ENCODE results near the gene LPAR5.
A peak's percentile ranks its signal among the peaks of the same experiment; 100 is the strongest.
"Not testable (repeated sequence)": the region's sequence is repeated elsewhere in the genome, so short reads cannot be mapped to it uniquely, and the experiment has no call there.

The LPAR5 gene

DNA sequence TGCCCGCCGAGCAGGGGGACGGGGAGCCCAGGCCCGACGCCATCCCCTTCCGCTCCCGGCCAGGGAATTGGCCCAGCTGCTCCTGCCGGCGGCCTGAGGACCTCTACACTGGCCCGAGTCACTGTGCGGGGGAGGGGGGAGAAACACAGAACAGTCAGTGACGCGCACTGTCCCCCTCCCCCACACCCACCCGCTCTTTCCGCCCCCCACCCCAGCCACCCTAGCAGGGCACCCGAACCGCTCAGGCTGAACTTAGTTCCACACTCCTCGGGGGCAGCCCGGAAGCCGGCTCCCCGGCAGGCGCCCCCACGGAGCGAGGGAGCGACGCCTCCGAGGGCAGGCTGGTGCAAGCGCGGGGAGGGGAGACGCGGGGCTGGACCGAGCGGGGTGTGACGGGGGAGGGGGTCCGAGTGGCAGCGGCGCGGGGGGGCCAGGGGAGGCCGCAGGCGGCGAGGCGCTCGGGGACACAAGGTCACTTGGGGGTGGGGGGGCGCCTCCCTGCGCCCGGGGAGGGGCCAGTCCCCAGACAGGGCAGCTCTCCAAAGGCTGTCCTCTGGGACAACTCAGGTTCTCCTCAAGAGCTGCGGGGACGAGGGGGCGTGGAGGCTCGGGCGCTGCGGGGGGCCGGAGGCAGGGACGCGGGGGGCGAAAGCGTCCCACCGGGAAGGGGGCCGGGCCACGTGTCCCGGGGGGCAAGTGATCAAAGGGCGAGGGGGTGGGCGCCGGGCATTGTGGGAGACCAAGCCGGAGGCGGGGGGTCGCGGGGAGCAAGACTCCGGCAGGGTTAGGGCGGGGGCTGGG, 29.2 kb downstream of the LPAR5 start:
- peak; percentile 57 to 63 for DNase-seq (ENCODE audit: low read depth in 2 of 2)

DNA sequence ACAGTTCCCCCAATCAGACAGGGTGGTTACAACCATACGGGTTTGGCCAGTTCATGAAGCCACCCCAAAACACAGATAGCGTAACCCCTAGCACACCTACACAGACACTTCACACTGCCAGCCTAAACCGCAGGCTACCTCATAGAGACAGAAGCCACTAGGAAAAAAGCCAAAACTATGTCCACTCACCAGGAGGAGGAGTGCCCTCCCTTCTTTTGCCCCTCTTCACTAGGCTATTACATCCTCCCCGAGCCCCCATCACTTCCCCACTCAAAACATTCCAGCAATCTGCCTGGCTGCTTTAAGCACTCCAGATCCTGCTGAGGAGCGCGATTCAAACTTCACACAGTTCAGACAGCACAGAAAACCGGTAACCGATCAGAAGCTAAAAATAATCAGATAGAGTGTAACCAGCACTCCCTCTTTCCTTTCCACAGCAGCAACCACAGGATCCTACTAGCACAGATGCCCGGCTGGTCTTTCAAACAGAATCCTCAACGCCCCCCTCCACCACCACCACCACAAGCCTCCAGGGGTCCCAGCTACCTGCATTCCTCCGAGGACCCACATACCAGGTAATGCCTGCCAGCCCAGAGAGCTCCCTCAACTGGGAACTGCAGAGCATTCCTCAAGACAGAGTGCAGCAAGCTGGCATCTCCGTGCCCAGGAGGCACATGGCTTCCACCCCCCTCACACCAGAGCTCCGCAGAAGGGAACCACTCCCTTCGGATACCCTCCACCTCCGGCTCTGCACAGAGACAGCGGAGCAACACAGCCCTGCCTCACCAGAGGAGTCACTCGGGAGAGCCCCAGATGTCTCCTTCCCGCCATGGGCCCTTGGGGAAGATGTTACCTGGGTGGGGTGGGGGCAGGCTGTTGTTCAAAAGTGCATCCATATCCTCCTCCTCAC, 30.1 kb downstream of the LPAR5 start:
- peak in 1 of 2 donors; percentile 27 for DNase-seq (ENCODE audit: low read depth in 2 of 2)

DNA sequence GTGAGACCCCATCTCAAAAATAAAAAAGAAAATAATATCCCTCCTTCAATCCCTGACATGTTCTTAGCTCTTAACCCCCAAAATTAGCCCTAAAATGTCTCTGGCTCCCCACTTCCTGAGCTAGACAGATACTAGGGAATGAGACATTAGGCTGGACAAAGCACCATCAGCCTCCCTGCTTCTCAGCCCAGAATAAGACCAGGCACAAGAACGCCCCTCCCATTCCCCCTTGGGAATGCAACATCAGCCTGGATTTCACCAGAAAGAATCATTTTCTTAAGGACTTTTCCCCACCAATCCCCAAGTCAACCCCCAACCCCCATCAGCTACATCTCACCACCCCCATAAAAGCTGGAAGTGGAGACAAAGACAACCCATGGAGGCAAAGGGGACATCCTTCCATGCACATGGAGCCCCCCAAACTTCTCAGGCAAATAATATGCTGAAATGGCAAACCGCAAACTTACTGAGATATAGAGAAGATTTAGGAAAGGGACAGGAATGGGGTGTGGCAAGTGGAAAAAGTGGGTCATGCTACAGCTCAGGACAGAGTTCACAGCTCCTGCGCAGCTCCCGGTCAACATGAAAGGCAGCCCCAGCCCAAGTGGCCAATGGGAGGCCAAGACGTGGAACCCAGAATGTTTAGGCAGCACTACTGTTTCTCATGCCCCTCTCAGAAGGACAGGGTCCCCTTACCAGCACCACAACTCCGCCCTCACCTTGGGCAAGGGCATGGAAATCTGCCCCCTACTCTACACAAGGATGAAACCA, 31.3 kb downstream of the LPAR5 start:
- no peak for DNase-seq (ENCODE audit: low read depth in 2 of 2)

DNA sequence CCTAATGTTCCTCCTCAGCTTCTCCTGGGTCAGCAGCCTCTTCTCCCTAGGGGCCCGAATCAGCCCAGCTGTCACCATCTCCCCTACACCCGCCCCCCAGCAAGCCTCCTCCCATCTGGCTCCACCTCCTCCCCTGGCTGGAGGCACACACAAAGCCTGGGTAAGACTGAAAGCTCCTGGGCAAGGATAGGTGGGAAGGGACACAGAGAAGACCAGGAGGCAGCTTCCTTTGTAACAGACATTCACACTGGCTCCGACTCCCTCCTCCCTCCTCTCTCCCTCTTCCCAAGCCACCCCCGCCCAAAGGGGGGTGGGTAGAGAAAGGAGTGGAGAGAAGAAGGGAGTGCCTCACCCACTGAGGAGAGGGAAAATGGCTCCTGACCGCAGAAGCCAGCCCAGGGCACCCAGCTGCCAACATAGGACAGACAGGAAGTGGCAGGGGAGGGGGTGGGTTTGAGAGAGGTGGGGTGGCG, 32.6 kb downstream of the LPAR5 start:
- DNase-seq (ENCODE audit: low read depth in 2 of 2) = no peak

DNA sequence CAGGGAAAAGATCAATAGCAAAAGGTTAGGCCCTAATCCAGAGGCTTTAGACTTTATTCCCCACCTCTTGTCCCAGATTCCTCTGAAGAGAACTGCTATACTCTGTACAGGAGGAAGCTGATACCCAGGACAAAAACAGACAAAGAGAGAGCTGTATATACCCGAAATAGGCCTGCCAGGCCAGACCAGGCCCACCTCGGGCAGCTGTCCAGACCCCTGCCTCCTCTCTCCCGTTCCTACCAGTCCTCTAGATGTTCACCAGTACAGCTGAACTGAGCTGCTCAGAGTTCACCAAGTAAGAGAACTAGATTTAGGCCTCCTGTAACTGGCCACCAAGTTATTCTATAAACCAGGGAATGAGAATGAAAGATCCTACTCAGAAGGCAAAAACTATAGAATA, 33.2 kb downstream of the LPAR5 start:
- DNase-seq (ENCODE audit: low read depth in 2 of 2) = no peak

DNA sequence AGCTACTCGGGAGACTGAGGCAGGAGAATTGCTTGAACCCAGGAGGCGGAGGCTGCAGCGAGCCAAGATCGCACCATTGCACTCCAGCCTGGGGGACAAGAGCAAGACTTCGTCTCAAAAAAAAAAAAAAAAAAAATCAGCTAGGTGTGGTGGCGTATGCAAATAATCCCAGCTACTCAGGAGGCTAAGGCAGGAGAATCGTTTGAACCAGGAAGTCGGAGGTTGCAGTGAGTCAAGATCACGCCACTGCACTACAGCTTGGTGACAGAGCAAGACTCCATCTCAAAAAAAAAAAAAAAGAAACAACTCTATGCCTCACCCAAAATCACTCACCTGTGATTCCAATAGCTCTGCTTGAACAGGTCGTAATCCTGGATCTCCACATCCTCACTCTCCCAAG, 40.1 kb downstream of the LPAR5 start:
- DNase-seq (ENCODE audit: low read depth in 2 of 2) = not testable (repeated sequence)

DNA sequence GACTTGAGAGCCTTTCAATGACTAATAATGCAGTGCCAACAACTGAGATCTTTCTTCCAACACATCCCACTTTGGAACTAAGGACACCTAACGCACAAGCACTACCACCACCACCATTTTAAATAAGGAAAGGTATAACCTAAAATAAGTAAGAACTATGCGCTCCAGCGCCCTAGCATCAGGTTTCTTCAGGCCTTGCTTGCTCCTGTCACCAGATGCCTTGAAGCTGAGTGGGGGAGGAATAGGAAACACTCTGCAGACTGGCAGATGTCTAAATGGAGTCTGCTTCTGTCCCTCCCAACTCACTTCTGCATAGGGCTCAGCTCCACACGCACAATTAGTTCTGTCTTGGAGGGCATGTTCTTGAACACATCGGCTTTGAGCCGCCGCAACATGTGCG, 43.7 kb downstream of the LPAR5 start:
- DNase-seq (ENCODE audit: low read depth in 2 of 2) = no peak

DNA sequence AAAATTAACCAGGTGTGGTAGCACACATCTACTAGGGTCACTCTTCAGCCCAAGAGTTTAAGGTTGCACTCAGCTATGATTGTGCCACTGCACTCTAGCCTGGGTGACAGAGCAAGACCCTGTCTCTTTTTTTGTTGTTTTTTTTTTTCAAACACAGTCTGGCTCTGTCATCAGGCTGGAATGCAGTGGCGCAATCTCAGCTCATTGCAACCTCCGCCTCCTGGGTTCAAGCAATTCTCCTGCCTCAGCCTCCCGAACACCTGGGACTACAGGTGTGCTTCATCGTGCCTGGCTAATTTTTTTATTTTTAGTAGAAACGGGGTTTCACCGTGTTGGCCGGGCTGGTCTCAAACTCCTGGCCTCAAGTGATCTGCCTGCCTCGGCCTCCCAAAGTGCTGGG, 49.2 kb downstream of the LPAR5 start:
- not testable (repeated sequence) for DNase-seq (ENCODE audit: low read depth in 2 of 2)

DNA sequence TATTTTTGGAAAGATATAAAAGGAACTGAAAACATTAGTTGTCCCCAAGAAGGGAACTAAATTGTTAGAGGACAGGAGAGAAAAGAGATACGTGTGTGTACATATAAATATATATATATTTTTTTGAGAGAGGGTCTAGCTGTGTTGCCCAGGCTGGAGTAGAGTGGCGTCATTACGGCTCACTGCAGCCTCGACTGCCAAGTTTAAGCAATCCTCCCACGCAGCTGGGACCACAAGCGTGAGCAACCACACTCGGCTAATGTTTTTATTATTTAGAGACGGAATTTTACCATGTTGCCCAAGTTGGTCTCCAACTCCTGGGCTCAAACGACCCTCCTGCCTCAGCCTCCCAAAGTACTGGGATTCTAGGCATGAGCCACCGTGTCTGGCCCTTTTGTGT, 51.5 kb downstream of the LPAR5 start:
- DNase-seq (ENCODE audit: low read depth in 2 of 2) = no peak

DNA sequence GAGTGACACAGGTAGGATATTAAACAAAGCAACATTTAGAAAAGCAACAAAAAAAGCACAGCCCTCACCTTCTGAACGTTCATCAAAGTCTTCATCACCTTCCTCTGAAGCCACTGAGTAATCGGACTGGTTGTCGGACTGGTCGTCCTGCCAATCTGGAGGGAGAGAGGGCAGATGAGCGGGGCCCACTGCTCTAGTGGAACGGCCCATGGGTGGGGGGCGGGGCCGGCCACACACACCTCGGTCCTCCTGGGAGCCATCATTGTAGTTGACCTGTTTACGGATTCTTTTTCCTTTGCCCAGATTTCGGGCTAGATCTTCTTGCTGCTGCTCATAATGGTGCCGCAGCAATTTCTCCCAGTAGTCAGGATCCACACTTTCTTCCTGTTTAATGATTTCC, 52.8 kb downstream of the LPAR5 start:
- no peak for DNase-seq (ENCODE audit: low read depth in 2 of 2)

DNA sequence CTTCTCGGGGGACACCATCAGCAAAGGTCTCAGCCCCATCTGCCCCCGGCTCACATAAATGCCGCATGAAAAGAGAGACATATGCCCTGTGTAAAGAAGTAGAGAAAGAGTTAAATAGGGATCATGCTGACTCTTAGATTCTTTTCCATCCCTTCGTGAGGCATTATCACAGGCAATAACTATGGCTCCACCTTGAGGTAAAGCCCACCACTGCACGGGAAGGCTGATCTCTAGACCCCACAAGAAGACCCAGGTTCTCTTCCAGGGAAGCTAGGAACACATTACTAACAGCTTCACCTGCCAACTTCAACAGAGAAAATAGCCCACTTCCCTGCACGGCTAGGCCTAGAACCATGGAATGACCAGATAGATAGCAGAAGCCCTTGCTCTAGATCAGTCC, 53.6 kb downstream of the LPAR5 start:
- DNase-seq (ENCODE audit: low read depth in 2 of 2) = no peak

DNA sequence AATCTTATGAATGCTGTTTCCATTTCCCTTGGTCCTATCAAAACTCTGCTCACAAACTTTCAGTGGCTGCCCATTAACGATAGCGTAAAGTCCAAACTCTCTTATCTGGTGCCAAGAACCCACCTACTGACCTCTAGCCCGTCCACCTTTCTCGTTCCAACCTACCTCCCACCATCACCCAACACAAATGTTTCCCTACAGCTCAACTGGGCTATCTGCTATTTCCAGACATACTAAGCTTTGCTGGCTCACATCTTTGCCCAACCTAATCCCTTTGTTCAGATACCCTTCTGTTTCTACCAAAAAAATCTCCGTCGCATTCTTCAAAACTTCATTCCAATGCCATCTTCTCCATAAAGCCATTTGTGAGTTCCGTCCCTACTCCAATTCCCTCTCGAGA, 60.1 kb downstream of the LPAR5 start:
- no peak for DNase-seq (ENCODE audit: low read depth in 2 of 2)

DNA sequence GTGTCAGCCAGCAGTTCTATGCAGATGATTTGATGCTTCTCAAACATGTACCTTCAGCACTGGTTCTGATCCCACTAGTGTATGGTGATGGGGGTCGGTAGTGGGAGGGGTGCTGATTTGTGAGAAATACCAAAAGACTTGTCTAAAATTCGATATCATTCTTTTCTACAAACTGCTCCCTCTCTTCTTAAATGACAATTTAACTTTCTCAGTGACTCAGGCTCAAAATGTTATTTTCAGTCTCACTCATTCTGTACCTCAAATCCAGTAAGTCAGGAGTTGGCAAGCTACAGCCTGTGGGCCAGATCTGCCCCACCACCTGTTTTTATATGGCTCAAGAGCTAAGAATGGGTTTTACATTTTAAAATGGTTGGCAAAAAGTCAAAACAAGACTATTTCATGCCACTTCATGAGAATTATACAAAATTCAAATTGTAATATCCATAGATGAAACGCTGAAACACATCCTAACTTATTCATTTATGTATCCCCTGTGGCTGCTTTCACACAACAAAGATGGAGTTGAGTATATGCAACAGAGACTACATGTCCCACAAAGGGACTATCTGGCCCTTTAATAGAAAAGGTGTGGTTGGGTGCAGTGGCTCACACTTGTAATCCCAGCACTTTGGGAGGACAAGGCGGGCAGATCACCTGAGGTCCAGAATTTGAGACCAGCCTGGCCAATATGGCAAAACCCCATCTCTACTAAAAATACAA, 61.0 kb downstream of the LPAR5 start:
- DNase-seq (ENCODE audit: low read depth in 2 of 2) = no peak

DNA sequence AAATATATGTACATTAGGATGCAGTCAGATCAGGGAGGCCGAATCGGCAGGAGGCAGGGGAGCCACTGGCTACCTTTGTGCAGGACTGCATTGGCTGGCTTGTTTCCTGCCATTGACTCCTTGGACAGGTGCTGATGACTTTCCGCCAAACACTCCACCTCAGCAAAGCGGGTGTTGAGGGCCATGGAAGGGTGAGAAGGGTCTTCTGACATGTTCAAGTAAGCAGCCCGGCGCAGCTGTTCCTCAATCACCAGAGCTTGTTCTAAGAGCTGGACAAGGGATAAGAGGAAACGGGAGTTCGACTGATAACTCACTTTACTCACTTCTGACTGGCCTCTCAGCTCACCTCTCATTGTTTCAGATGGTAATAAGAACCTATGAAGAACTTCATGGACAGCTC, 62.8 kb downstream of the LPAR5 start:
- DNase-seq (ENCODE audit: low read depth in 2 of 2) = no peak

DNA sequence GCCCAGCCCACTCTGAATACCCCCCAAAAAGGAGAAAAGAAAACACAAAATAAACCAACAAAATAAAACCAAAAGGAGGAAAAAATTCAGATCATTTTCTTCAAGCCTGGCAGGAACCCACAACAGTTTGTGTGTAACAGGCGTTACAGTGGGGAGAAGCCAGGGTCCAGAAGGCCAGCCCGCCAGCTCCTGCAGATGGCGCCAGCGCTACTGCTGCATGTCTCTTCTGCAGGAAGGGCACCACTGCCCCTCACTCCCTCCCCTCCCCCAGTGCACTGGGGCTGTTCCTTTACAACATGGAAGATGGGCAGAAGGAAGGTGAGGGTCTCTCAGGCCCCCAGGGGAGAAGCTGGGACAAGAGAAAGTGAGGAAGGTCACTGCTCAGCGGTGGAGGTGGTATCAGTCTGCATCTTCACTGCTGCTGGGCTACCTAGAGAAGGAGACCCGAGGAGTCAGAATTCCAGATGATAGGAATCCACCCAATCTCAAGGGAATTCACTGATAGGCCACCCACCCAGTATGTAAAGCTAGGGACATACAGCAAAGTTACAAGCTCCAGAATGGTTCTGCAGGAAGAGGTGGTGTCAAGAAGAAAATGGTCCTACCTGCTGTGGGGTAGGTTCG, 65.4 kb downstream of the LPAR5 start:
- no peak for DNase-seq (ENCODE audit: low read depth in 2 of 2)

DNA sequence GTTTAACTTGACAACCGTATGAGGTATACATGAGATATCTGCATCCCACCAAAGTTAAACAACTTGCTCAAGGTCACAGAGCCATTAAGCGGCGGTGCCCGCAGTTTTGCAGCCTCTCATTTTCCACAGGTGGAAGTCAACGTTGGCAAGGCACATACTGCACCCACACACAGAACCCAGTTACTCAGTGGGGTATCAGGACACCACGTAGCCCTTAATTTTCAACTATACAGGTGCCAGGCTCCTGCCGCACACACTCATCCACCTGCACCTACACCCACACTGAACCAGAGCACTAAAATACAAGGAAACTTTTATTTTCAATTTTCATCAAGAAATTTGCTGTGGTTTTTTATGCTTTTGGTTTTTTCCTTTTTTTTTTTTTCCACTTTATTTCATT, 66.0 kb downstream of the LPAR5 start:
- DNase-seq (ENCODE audit: low read depth in 2 of 2) = no peak

DNA sequence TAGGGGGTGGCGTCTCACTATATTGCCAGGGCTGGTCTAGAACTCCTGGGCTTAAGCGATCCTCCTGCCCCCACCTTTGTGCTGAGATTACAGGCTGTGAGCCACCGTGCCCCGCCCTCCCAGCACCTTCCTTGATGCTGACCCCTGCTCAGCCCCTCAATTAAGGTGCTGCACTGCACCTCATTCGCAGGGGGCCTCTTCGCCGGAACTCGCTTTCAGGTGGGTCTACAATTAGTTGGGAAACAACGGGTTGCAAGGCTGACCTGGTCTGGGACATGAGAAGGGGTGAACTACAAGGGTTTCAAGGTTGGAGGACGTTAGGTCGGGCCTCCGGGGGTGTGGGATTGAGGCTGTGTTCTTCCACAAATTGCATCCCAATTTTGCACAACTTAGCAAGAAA, 66.4 kb downstream of the LPAR5 start:
- DNase-seq (ENCODE audit: low read depth in 2 of 2) = no peak
